WTC11 (cell line): ENCODE data around the gene KNDC1. TPM values are rescaled to one million over a fixed set of nuclear protein-coding genes. Genes with fewer than 3 reads are reported as not detected.
A peak's percentile ranks its signal among the peaks of the same experiment; 100 is the strongest.

Experiments used
- ATAC-seq: fragments of 200-7000 bp; cut with Tn5 transposase; 2 replicates; pipeline ENCODE4 v1.10.0; 2021; ENCODE audit warnings: mild to moderate bottlenecking, moderate library complexity
- CTCF ChIA-PET: fragments of 300-600 bp; sonication (Branson Sonifier 250); formaldehyde crosslinking; loops from one replicate; lab custom pipeline; 2021; ENCODE audit warnings: antibody characterized with exemption; lab: Charles Lee
- POLR2A ChIA-PET: fragments of 350-600 bp; sonication (Branson Sonifier 250); formaldehyde crosslinking; loops from one replicate; lab custom pipeline; 2021; ENCODE audit warnings: antibody characterized with exemption; lab: Charles Lee
- DNase-seq: peaks from one replicate; pipeline ENCODE4 v3.0.0; 2021; ENCODE audit warnings: low spot score
- H3K27ac Mint-ChIP-seq: 2 replicates; pipeline ENCODE4 v1.8.0; 2021; ENCODE audit warnings: mixed read lengths
- H3K27me3 Mint-ChIP-seq: 2 replicates; pipeline ENCODE4 v1.8.0; 2021; ENCODE audit warnings: low read depth, mild to moderate bottlenecking, moderate library complexity, mixed read lengths
- H3K36me3 Mint-ChIP-seq: 2 replicates; pipeline ENCODE4 v1.8.0; 2021; ENCODE audit warnings: mixed read lengths
- H3K4me1 Mint-ChIP-seq: 2 replicates; pipeline ENCODE4 v1.8.0; 2022; ENCODE audit warnings: mixed read lengths
- H3K4me3 Mint-ChIP-seq: 2 replicates; pipeline ENCODE4 v1.8.0; 2021; ENCODE audit warnings: mild to moderate bottlenecking, moderate library complexity, mixed read lengths
- H3K9me3 Mint-ChIP-seq: 2 replicates; pipeline ENCODE4 v1.8.0; 2021; ENCODE audit warnings: mixed read lengths
- ARID4B ChIP-seq: sonication (generic); formaldehyde crosslinking; IDR thresholded peaks from 2 replicates; pipeline ENCODE4 v1.8.0; 2023; ENCODE audit warnings: missing genetic modification reagents, mild to moderate bottlenecking, borderline replicate concordance
- CREM ChIP-seq: sonication (generic); formaldehyde crosslinking; IDR thresholded peaks from 2 replicates; pipeline ENCODE4 v1.8.1; 2022; ENCODE audit warnings: mild to moderate bottlenecking, missing genetic modification reagents, moderate library complexity
- FOXP1 ChIP-seq: sonication (generic); formaldehyde crosslinking; IDR thresholded peaks from 2 replicates; pipeline ENCODE4 v1.8.0; 2022; ENCODE audit warnings: missing genetic modification reagents, mild to moderate bottlenecking, moderate library complexity, borderline replicate concordance
- GTF2I ChIP-seq: fragments of 250-450 bp; sonication (Bioruptor Pico); conservative IDR thresholded peaks from 2 replicates; pipeline ENCODE4 v1.4.0; 2021; ENCODE audit warnings: mild to moderate bottlenecking
- JUN ChIP-seq: sonication (generic); formaldehyde crosslinking; IDR thresholded peaks from 2 replicates; pipeline ENCODE4 v1.8.0; 2023; ENCODE audit warnings: mild to moderate bottlenecking, missing genetic modification reagents
- KAT7 ChIP-seq: sonication (generic); formaldehyde crosslinking; IDR thresholded peaks from 2 replicates; pipeline ENCODE4 v1.8.1; 2023; ENCODE audit warnings: missing genetic modification reagents, mild to moderate bottlenecking, borderline replicate concordance
- PREB ChIP-seq: sonication (generic); formaldehyde crosslinking; IDR thresholded peaks from 2 replicates; pipeline ENCODE4 v1.8.1; 2022; ENCODE audit warnings: mild to moderate bottlenecking, missing genetic modification reagents, moderate library complexity, borderline replicate concordance
- SMAD3 ChIP-seq: sonication (generic); formaldehyde crosslinking; IDR thresholded peaks from 2 replicates; pipeline ENCODE4 v1.8.0; 2022; ENCODE audit warnings: missing genetic modification reagents, mild to moderate bottlenecking, borderline replicate concordance
- SOX15 ChIP-seq: fragments of 250-450 bp; sonication (Bioruptor Pico); IDR thresholded peaks from 2 replicates; pipeline ENCODE4 v1.9.0; 2021; ENCODE audit warnings: mild to moderate bottlenecking
- TEAD1 ChIP-seq: sonication (generic); formaldehyde crosslinking; IDR thresholded peaks from 2 replicates; pipeline ENCODE4 v1.8.0; 2022; ENCODE audit warnings: mild to moderate bottlenecking, missing genetic modification reagents
- ZNF121 ChIP-seq: sonication (generic); formaldehyde crosslinking; IDR thresholded peaks from 2 replicates; pipeline ENCODE4 v1.8.0; 2023; ENCODE audit warnings: missing genetic modification reagents
- ZNF138 ChIP-seq: sonication (generic); formaldehyde crosslinking; conservative IDR thresholded peaks from 2 replicates; pipeline ENCODE4 v1.8.1; 2022; ENCODE audit warnings: mild to moderate bottlenecking, moderate library complexity, missing genetic modification reagents
- ZNF219 ChIP-seq: sonication (generic); formaldehyde crosslinking; IDR thresholded peaks from 2 replicates; pipeline ENCODE4 v1.8.0; 2023; ENCODE audit warnings: missing genetic modification reagents, mild to moderate bottlenecking, borderline replicate concordance
- ZNF232 ChIP-seq: sonication (generic); formaldehyde crosslinking; IDR thresholded peaks from 2 replicates; pipeline ENCODE4 v1.8.0; 2022; ENCODE audit warnings: mild to moderate bottlenecking, missing genetic modification reagents
- ZNF423 ChIP-seq: fragments of 250-450 bp; sonication (Bioruptor Pico); IDR thresholded peaks from 2 replicates; pipeline ENCODE4 v2.1.2; 2022; ENCODE audit warnings: mild to moderate bottlenecking, moderate library complexity
- total RNA-seq: library from RNA; stranded (reverse); gene quantifications from 3 replicates; pipeline ENCODE4 v1.2.3, GENCODE V29; 2021
- TF ChIP-seq, protein P1 (sequence below): sonication (generic); formaldehyde crosslinking; IDR thresholded peaks from 2 replicates; pipeline ENCODE4 v1.8.0; 2022; ENCODE audit warnings: mild to moderate bottlenecking, missing genetic modification reagents
- TF ChIP-seq, protein P2 (sequence below): fragments of 250-450 bp; sonication (Bioruptor Pico); IDR thresholded peaks from 2 replicates; pipeline ENCODE4 v1.9.0; 2021; ENCODE audit warnings: mild to moderate bottlenecking, borderline replicate concordance
- TF ChIP-seq, protein P3 (sequence below): sonication (generic); formaldehyde crosslinking; conservative IDR thresholded peaks from 2 replicates; pipeline ENCODE4 v1.8.1; 2023; ENCODE audit warnings: mild to moderate bottlenecking, low read depth, missing genetic modification reagents, moderate library complexity

Gene KNDC1
- total RNA-seq, 1 experiment from 2014 or later: 26.6 TPM

GRCh38 chr10:133259602-133259989 lies 99.6 kb downstream of the KNDC1 start (continued):
- no peak for TF ChIP-seq ZNF232
- no peak for TF ChIP-seq SOX15 (CRISPR knock-in tag)
- TF ChIP-seq GTF2I (CRISPR knock-in tag): no peak
- no peak for TF ChIP-seq ZNF423
- TF ChIP-seq JUN (CRISPR knock-in tag): no peak
- TF ChIP-seq KAT7 (CRISPR knock-in tag): no peak
- TF ChIP-seq FOXP1 (CRISPR knock-in tag): no peak

DNA sequence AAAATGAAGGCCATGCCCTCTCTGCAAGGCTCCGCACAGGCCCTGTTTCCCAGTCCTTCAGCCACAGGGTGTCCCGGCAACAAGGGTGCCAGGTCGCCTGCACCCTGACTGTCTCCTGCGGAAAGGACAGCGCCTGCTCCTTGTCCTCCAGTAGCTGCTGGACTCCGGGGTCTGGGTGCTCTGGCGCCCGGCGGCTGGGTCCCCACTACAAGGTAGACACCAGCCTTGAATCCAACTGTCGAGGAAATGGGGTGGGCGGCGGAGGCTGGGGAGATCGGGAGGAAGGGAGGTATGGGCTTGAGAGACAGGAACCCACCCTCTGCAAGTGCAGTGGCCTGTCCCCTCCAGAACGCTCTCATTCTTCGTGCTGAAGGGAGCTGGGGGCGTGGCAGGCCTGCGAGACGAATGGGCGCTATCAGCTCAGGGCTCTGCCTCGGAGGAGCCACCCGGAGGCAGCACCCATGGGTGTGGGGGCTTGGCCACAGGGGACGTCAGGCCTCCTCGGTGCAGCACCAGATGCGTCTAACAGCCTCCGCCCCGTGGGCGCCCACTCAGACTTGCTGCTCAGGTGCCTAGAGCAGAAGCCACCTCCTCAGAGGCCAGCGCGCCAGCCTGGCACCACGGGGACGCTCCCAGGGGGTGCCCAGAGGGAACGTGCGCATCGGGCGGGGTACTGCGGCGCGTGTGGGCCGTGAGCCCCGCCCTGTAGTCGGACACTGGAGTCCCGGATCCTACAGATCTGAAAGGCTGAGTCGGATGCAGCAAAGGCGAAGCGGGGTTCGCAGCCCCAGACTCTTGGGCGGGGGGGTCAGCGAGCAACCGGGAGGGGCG lies 101.1 kb downstream of the KNDC1 start:
- POLR2A ChIA-PET: no interaction called here
- no peaks in the 10 kb centered on the region for H3K36me3 Mint-ChIP-seq
- H3K27ac Mint-ChIP-seq: no peak overlapping the region

More for the DNA sequence above, 101.1 kb downstream of the KNDC1 start:
- ATAC-seq: peak; percentile 8
- CTCF ChIA-PET: no interaction called here
- H3K27me3 Mint-ChIP-seq: peaks cover 19% of the 10 kb centered on the region
- no peak for DNase-seq
- no peaks in the 10 kb centered on the region for H3K9me3 Mint-ChIP-seq
- peak overlapping the region; percentile 66 for H3K4me3 Mint-ChIP-seq
- peaks cover 13% of the 10 kb centered on the region for H3K4me1 Mint-ChIP-seq
- TF ChIP-seq, protein P1, sequence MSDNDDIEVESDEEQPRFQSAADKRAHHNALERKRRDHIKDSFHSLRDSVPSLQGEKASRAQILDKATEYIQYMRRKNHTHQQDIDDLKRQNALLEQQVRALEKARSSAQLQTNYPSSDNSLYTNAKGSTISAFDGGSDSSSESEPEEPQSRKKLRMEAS (CRISPR knock-in tag): peak; percentile 54; the same call in 1 of the 2 replicates
- 0 out of 2 replicates have a peak, but pooled peaks have one; percentile 56 for TF ChIP-seq TEAD1 (CRISPR knock-in tag)
- no peak for TF ChIP-seq CREM (CRISPR knock-in tag)
- TF ChIP-seq ZNF138 (CRISPR knock-in tag): no peak
- no peak for TF ChIP-seq SMAD3
- no peak for TF ChIP-seq ARID4B (CRISPR knock-in tag)
- no peak for TF ChIP-seq JUN (CRISPR knock-in tag)
- TF ChIP-seq, protein P2, sequence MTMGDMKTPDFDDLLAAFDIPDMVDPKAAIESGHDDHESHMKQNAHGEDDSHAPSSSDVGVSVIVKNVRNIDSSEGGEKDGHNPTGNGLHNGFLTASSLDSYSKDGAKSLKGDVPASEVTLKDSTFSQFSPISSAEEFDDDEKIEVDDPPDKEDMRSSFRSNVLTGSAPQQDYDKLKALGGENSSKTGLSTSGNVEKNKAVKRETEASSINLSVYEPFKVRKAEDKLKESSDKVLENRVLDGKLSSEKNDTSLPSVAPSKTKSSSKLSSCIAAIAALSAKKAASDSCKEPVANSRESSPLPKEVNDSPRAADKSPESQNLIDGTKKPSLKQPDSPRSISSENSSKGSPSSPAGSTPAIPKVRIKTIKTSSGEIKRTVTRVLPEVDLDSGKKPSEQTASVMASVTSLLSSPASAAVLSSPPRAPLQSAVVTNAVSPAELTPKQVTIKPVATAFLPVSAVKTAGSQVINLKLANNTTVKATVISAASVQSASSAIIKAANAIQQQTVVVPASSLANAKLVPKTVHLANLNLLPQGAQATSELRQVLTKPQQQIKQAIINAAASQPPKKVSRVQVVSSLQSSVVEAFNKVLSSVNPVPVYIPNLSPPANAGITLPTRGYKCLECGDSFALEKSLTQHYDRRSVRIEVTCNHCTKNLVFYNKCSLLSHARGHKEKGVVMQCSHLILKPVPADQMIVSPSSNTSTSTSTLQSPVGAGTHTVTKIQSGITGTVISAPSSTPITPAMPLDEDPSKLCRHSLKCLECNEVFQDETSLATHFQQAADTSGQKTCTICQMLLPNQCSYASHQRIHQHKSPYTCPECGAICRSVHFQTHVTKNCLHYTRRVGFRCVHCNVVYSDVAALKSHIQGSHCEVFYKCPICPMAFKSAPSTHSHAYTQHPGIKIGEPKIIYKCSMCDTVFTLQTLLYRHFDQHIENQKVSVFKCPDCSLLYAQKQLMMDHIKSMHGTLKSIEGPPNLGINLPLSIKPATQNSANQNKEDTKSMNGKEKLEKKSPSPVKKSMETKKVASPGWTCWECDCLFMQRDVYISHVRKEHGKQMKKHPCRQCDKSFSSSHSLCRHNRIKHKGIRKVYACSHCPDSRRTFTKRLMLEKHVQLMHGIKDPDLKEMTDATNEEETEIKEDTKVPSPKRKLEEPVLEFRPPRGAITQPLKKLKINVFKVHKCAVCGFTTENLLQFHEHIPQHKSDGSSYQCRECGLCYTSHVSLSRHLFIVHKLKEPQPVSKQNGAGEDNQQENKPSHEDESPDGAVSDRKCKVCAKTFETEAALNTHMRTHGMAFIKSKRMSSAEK: no peak
- no peak for TF ChIP-seq ZNF121 (CRISPR knock-in tag)
- TF ChIP-seq KAT7 (CRISPR knock-in tag): no peak
- TF ChIP-seq, protein P3, sequence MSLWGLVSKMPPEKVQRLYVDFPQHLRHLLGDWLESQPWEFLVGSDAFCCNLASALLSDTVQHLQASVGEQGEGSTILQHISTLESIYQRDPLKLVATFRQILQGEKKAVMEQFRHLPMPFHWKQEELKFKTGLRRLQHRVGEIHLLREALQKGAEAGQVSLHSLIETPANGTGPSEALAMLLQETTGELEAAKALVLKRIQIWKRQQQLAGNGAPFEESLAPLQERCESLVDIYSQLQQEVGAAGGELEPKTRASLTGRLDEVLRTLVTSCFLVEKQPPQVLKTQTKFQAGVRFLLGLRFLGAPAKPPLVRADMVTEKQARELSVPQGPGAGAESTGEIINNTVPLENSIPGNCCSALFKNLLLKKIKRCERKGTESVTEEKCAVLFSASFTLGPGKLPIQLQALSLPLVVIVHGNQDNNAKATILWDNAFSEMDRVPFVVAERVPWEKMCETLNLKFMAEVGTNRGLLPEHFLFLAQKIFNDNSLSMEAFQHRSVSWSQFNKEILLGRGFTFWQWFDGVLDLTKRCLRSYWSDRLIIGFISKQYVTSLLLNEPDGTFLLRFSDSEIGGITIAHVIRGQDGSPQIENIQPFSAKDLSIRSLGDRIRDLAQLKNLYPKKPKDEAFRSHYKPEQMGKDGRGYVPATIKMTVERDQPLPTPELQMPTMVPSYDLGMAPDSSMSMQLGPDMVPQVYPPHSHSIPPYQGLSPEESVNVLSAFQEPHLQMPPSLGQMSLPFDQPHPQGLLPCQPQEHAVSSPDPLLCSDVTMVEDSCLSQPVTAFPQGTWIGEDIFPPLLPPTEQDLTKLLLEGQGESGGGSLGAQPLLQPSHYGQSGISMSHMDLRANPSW (CRISPR knock-in tag): no peak
- TF ChIP-seq ZNF423: peak; percentile 83
- 0 out of 2 replicates have a peak, but pooled peaks have one; percentile 57 for TF ChIP-seq ZNF219
- no peak for TF ChIP-seq PREB (CRISPR knock-in tag)
- no peak for TF ChIP-seq FOXP1 (CRISPR knock-in tag)
